MCF 10A (cell line): ENCODE data around the gene DUSP16. TPM values are rescaled to one million over a fixed set of nuclear protein-coding genes. Genes with fewer than 3 reads are reported as not detected.

Experiments used
- BruUV-seq: library from RNA; stranded (reverse); fragments of 400-500 nt; replicated peaks from 2 replicates; lab custom pipeline; 2021; lab: Mats Ljungman, UMichigan
- CTCF ChIA-PET: fragments of 300-600 bp; sonication (Branson Sonifier 250); formaldehyde crosslinking; extraction: SDS; loops from one replicate; lab custom pipeline; 2021; ENCODE audit warnings: antibody characterized with exemption, inconsistent platforms; lab: Yijun Ruan, JAX
- POLR2A ChIA-PET: fragments of 300-600, 350-650 bp; sonication (Branson Sonifier 250); formaldehyde crosslinking; extraction: SDS; loops from one replicate; lab custom pipeline; 2020; ENCODE audit warnings: antibody characterized with exemption, inconsistent platforms; lab: Yijun Ruan, JAX
- DNase-seq: peaks from one replicate; pipeline ENCODE4 v3.0.0-alpha.2; 2018; ENCODE audit not compliant: unreplicated experiment
- H3K27ac Mint-ChIP-seq: one replicate; pipeline ENCODE4 v1.8.0; 2022; ENCODE audit warnings: mild to moderate bottlenecking, low read depth, mixed read lengths; ENCODE audit not compliant: unreplicated experiment
- H3K27me3 Mint-ChIP-seq: one replicate; pipeline ENCODE4 v1.8.0; 2022; ENCODE audit warnings: mixed read lengths; ENCODE audit not compliant: insufficient read depth, unreplicated experiment
- H3K36me3 Mint-ChIP-seq: one replicate; pipeline ENCODE4 v1.8.0; 2022; ENCODE audit warnings: mild to moderate bottlenecking, moderate library complexity, mixed read lengths; ENCODE audit not compliant: insufficient read depth, unreplicated experiment
- H3K4me1 Mint-ChIP-seq: one replicate; pipeline ENCODE4 v1.8.0; 2022; ENCODE audit warnings: mixed read lengths; ENCODE audit not compliant: insufficient read depth, unreplicated experiment
- H3K4me3 Mint-ChIP-seq: one replicate; pipeline ENCODE4 v1.8.0; 2022; ENCODE audit warnings: mild to moderate bottlenecking, moderate library complexity, mixed read lengths; ENCODE audit not compliant: unreplicated experiment
- H3K9me3 Mint-ChIP-seq: one replicate; pipeline ENCODE4 v1.8.0; 2022; ENCODE audit warnings: mixed read lengths; ENCODE audit not compliant: unreplicated experiment
- CTCF ChIP-seq: fragments of 200-600 bp; IDR thresholded peaks from one replicate; pipeline ENCODE4 v1.8.0; 2022; ENCODE audit warnings: antibody characterized with exemption, mild to moderate bottlenecking; ENCODE audit not compliant: unreplicated experiment
- intact Hi-C: fragments of 100-400 bp; cut with micrococcal nuclease; formaldehyde crosslinking; loops from 2 replicates; pipeline ENCODE4 v1.14.1; 2022
- total RNA-seq: library from RNA; stranded (reverse); gene quantifications from 2 replicates; pipeline ENCODE4 v1.2.3, GENCODE V29; 2022

The DUSP16 gene
- total RNA-seq, 1 experiment from 2014 or later = 20.7 TPM

DNA sequence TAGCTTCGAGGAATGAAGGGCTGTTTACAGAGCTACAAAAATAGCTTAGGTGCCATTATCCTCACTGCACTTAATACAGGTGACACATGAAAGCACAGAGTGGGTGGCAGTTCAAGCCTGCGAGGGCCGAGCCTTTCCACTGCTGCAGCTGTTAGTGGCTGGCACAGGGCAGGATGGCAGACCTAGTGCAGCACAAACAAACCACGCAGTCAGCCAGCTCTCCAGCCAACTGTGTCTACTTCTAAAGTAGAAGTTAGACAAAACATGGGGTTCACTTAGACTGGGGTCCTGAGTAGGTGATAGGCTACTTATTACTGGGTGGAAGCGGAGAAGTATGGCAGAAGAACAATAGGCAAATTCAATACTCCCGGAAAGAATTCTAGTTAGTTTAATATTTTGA lies 95.4 kb downstream of the DUSP16 start:
- Mint-ChIP-seq H3K27me3 (no peaks in the 10 kb centered on the region), H3K27ac (no peak overlapping the region), H3K36me3 (peaks cover 20% of the 10 kb centered on the region), H3K4me3 (no peak overlapping the region), H3K4me1 (peaks cover 17% of the 10 kb centered on the region), H3K9me3 (no peaks in the 10 kb centered on the region)
- intact Hi-C loops = no loop called here
- no peak for TF ChIP-seq CTCF
- DNase-seq = no peak
- no TSS peak for BruUV-seq
- POLR2A ChIA-PET = interaction anchor here (1.0 to 1.2 kb wide), 2 partner anchors 69 to 80 kb away, joined by 3 to 4 read pairs; no protein-coding TSS in a partner anchor
- CTCF ChIA-PET = interaction anchor here (2.0 kb wide), 1 partner anchor 10 kb away, joined by 7 read pairs; no protein-coding TSS in a partner anchor

DNA sequence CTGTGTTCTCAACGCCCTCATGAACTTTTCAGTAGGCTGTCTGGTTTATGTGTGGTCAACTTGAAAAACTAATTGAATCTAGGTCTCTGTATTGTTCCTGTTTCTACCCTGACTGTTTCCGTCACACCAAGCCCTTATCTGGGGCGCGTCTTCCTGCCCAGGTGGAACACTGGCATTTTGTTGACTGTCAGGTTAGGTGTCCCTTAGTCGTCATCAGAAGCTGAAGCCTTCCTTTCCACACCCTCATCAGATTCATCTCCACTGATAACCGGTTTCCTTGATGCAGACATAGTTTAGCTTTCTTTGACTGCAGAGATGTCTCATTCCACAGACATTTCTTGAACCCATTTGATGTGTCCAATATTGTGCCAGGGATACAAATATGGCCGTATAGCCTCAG lies 96.5 kb downstream of the DUSP16 start:
- H3K9me3 Mint-ChIP-seq = no peaks in the 10 kb centered on the region
- DNase-seq = no peak
- no peak overlapping the region for H3K4me3 Mint-ChIP-seq
- ChIA-PET CTCF (interaction anchor here (0.6 to 2.4 kb wide), 7 partner anchors 9 to 237 kb away, joined by 3 to 7 read pairs (median 4); no protein-coding TSS in a partner anchor), POLR2A (interaction anchor here (0.7 to 2.5 kb wide), 4 partner anchors 9 to 68 kb away, joined by 3 to 19 read pairs (median 4); no protein-coding TSS in a partner anchor)
- intact Hi-C loops = no loop called here
- BruUV-seq = no TSS peak
- H3K27me3 Mint-ChIP-seq = no peaks in the 10 kb centered on the region
- H3K27ac Mint-ChIP-seq = no peak overlapping the region
- H3K4me1 Mint-ChIP-seq = peaks cover 17% of the 10 kb centered on the region
- H3K36me3 Mint-ChIP-seq = peaks cover 20% of the 10 kb centered on the region
- no peak for TF ChIP-seq CTCF

- intact Hi-C loops = no loop called here
- DNase-seq = no peak
- no peak for TF ChIP-seq CTCF
- no peaks in the 10 kb centered on the region for H3K27me3 Mint-ChIP-seq
- H3K4me3 Mint-ChIP-seq = no peak overlapping the region
- no TSS peak for BruUV-seq
- H3K36me3 Mint-ChIP-seq = peaks cover 20% of the 10 kb centered on the region
- no peaks in the 10 kb centered on the region for H3K9me3 Mint-ChIP-seq
- POLR2A ChIA-PET = interaction anchor here (0.6 to 2.5 kb wide), 2 partner anchors 8 to 97 kb away, joined by 3 to 19 read pairs; partner anchors contain the start of gene DUSP16
- CTCF ChIA-PET = interaction anchor here (0.6 to 2.4 kb wide), 5 partner anchors 9 to 238 kb away, joined by 3 to 7 read pairs (median 4); no protein-coding TSS in a partner anchor
- no peak overlapping the region for H3K27ac Mint-ChIP-seq
- H3K4me1 Mint-ChIP-seq = peaks cover 13% of the 10 kb centered on the region
These were observed 97.1 kb downstream of the DUSP16 start for GRCh38 chr12:12465522-12465921.

DNA sequence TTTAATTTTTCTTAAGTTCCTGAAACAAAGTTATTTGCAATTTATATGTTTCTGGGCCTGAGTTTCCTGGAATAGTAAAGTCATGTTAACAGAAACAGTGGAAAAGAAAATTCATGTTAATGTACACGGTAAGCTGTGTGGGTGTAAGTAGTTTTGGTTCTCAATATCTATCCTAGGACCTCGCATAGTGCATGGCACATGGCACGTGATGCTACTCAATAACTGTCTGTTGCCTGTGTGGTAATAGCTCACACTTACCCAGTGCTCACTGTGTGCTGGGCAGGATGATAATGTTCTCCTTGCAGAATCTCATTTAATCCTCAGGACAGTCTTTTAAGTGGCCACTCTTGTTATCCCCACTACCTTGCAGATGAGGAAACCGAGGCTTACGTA lies 100.7 kb downstream of the DUSP16 start:
- H3K27me3 Mint-ChIP-seq = no peaks in the 10 kb centered on the region
- peaks cover 14% of the 10 kb centered on the region for H3K36me3 Mint-ChIP-seq
- H3K4me1 Mint-ChIP-seq = no peaks in the 10 kb centered on the region
- no peaks in the 10 kb centered on the region for H3K9me3 Mint-ChIP-seq
- no peak for TF ChIP-seq CTCF
- CTCF ChIA-PET = interaction anchor here (0.8 kb wide), 1 partner anchor 103 kb away, joined by 3 read pairs; no protein-coding TSS in a partner anchor
- DNase-seq = no peak
- no peak overlapping the region for H3K4me3 Mint-ChIP-seq
- H3K27ac Mint-ChIP-seq = no peak overlapping the region
- POLR2A ChIA-PET = interaction anchor here (0.6 kb wide), 1 partner anchor 71 kb away, joined by 3 read pairs; no protein-coding TSS in a partner anchor
- BruUV-seq = no TSS peak
- intact Hi-C loops = no loop called here
